ENCODE results near the gene PPP1R9A.

PPP1R9A gene

DNA sequence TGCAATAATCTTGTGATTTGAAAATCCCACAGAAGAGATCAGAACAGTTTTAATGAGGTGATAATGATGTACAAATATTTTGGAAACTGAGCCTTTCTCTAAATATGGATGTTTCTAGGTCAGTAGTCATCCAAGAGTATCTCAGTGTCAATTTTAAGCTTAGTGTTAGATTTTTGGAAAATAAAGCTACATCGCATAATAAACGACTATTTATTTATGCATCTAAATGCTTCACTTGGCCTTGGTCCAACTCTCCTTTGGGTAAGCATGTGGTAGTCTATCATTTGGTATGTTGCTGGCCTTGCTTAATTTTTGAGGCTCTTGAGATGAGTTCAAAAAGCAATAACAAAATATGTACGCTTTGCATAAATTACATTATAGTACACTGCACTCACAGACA, 5.4 kb upstream of the PPP1R9A start:
- TF ChIP-seq ZNF8 (CRISPR knock-in tag; IDR thresholded peaks at IDR 0.05) (no peak), ISL1 (CRISPR knock-in tag; IDR thresholded peaks at IDR 0.05) (no peak), ARNTL (CRISPR knock-in tag; IDR thresholded peaks at IDR 0.05; ENCODE audit: borderline replicate concordance, low read depth) (no peak)
- no peak for ATAC-seq

DNA sequence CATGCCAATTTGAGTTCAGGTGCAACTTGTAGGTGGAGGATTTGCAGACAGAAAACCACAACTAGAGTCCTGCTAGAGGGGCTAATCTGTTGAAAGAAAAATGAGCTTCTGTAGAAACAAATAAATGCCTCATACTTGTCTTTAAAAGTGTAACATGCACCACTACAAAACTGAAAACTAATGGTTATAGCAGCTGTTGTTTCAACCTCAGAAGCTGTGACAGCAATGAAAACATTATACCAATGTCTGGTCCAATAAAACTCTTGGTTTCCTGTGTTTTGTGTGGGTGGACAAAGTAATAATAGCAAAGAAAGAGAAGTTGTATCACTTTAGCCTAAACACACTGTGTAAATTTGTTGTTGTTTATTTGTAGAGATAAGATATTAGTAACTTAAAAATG, 3.4 kb upstream of the PPP1R9A start:
- TF ChIP-seq BACH2 (CRISPR knock-in tag; IDR thresholded peaks at IDR 0.05; ENCODE audit: borderline replicate concordance) = no peak
- no peak for TF ChIP-seq ZNF565 (CRISPR knock-in tag; conservative IDR thresholded peaks at IDR 0.05; ENCODE audit: low read depth)
- TF ChIP-seq CSDC2 (CRISPR knock-in tag; IDR thresholded peaks at IDR 0.05) = no peak
- TF ChIP-seq ESRRG (CRISPR knock-in tag; IDR thresholded peaks at IDR 0.05) = no peak
- TF ChIP-seq ZFP3 (CRISPR knock-in tag; IDR thresholded peaks at IDR 0.05) = no peak
- TF ChIP-seq ZC3H10 (CRISPR knock-in tag; IDR thresholded peaks at IDR 0.05) = no peak
- TF ChIP-seq TCF4 (CRISPR knock-in tag; IDR thresholded peaks at IDR 0.05; ENCODE audit: borderline replicate concordance) = no peak
- no peak for TF ChIP-seq SNAI2 (CRISPR knock-in tag; IDR thresholded peaks at IDR 0.05)
- TF ChIP-seq, protein P1, sequence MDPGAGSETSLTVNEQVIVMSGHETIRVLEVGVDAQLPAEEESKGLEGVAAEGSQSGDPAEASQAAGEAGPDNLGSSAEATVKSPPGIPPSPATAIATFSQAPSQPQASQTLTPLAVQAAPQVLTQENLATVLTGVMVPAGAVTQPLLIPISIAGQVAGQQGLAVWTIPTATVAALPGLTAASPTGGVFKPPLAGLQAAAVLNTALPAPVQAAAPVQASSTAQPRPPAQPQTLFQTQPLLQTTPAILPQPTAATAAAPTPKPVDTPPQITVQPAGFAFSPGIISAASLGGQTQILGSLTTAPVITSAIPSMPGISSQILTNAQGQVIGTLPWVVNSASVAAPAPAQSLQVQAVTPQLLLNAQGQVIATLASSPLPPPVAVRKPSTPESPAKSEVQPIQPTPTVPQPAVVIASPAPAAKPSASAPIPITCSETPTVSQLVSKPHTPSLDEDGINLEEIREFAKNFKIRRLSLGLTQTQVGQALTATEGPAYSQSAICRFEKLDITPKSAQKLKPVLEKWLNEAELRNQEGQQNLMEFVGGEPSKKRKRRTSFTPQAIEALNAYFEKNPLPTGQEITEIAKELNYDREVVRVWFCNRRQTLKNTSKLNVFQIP (CRISPR knock-in tag; IDR thresholded peaks at IDR 0.05; ENCODE audit: borderline replicate concordance, low read depth) = no peak
- no peak for TF ChIP-seq ZNF8 (CRISPR knock-in tag; IDR thresholded peaks at IDR 0.05)
- TF ChIP-seq PPARA (CRISPR knock-in tag; IDR thresholded peaks at IDR 0.05; ENCODE audit: borderline replicate concordance) = no peak
- no peak for TF ChIP-seq ISL1 (CRISPR knock-in tag; IDR thresholded peaks at IDR 0.05)
- no peak for TF ChIP-seq GLIS3 (CRISPR knock-in tag; IDR thresholded peaks at IDR 0.05)
- TF ChIP-seq, protein P2, sequence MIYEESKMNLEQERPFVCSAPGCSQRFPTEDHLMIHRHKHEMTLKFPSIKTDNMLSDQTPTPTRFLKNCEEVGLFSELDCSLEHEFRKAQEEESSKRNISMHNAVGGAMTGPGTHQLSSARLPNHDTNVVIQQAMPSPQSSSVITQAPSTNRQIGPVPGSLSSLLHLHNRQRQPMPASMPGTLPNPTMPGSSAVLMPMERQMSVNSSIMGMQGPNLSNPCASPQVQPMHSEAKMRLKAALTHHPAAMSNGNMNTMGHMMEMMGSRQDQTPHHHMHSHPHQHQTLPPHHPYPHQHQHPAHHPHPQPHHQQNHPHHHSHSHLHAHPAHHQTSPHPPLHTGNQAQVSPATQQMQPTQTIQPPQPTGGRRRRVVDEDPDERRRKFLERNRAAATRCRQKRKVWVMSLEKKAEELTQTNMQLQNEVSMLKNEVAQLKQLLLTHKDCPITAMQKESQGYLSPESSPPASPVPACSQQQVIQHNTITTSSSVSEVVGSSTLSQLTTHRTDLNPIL (CRISPR knock-in tag; IDR thresholded peaks at IDR 0.05; ENCODE audit: low read depth) = no peak
- no peak for TF ChIP-seq RARB (CRISPR knock-in tag; IDR thresholded peaks at IDR 0.05)
- TF ChIP-seq OSR1 (CRISPR knock-in tag; IDR thresholded peaks at IDR 0.05) = no peak
- TF ChIP-seq, protein P3, sequence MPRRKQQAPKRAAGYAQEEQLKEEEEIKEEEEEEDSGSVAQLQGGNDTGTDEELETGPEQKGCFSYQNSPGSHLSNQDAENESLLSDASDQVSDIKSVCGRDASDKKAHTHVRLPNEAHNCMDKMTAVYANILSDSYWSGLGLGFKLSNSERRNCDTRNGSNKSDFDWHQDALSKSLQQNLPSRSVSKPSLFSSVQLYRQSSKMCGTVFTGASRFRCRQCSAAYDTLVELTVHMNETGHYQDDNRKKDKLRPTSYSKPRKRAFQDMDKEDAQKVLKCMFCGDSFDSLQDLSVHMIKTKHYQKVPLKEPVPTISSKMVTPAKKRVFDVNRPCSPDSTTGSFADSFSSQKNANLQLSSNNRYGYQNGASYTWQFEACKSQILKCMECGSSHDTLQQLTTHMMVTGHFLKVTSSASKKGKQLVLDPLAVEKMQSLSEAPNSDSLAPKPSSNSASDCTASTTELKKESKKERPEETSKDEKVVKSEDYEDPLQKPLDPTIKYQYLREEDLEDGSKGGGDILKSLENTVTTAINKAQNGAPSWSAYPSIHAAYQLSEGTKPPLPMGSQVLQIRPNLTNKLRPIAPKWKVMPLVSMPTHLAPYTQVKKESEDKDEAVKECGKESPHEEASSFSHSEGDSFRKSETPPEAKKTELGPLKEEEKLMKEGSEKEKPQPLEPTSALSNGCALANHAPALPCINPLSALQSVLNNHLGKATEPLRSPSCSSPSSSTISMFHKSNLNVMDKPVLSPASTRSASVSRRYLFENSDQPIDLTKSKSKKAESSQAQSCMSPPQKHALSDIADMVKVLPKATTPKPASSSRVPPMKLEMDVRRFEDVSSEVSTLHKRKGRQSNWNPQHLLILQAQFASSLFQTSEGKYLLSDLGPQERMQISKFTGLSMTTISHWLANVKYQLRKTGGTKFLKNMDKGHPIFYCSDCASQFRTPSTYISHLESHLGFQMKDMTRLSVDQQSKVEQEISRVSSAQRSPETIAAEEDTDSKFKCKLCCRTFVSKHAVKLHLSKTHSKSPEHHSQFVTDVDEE (CRISPR knock-in tag; IDR thresholded peaks at IDR 0.05) = no peak
- TF ChIP-seq, protein P4, sequence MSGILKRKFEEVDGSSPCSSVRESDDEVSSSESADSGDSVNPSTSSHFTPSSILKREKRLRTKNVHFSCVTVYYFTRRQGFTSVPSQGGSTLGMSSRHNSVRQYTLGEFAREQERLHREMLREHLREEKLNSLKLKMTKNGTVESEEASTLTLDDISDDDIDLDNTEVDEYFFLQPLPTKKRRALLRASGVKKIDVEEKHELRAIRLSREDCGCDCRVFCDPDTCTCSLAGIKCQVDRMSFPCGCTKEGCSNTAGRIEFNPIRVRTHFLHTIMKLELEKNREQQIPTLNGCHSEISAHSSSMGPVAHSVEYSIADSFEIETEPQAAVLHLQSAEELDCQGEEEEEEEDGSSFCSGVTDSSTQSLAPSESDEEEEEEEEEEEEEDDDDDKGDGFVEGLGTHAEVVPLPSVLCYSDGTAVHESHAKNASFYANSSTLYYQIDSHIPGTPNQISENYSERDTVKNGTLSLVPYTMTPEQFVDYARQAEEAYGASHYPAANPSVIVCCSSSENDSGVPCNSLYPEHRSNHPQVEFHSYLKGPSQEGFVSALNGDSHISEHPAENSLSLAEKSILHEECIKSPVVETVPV (CRISPR knock-in tag; IDR thresholded peaks at IDR 0.05) = no peak
- TF ChIP-seq TOX (CRISPR knock-in tag; IDR thresholded peaks at IDR 0.05; ENCODE audit: borderline replicate concordance) = no peak
- ATAC-seq = no peak

DNA sequence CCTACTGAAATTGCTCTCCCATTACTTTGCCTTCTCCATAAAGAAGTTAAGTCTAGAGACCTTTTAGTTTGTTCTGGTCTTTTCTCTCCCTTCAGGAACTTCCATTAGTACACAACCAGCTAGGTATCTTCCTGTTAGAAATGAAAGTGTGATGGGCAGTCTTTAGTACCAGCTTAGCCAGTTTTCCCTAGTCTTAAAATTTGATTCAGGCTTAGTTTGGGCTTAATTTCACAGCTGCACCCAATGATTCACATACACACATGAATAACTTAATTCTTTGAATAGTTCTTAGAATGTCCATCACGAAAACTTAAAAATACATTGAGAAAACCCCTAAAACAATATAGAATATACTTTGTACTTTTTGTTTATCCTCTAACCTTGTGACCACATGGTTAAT, 2.4 kb upstream of the PPP1R9A start:
- ATAC-seq = no peak
- TF ChIP-seq RARB (CRISPR knock-in tag; IDR thresholded peaks at IDR 0.05) = no peak
- TF ChIP-seq, protein P2 (CRISPR knock-in tag; IDR thresholded peaks at IDR 0.05; ENCODE audit: low read depth) = no peak
- no peak for TF ChIP-seq CSDC2 (CRISPR knock-in tag; IDR thresholded peaks at IDR 0.05)
- TF ChIP-seq TOX (CRISPR knock-in tag; IDR thresholded peaks at IDR 0.05; ENCODE audit: borderline replicate concordance) = no peak
- TF ChIP-seq, protein P5, sequence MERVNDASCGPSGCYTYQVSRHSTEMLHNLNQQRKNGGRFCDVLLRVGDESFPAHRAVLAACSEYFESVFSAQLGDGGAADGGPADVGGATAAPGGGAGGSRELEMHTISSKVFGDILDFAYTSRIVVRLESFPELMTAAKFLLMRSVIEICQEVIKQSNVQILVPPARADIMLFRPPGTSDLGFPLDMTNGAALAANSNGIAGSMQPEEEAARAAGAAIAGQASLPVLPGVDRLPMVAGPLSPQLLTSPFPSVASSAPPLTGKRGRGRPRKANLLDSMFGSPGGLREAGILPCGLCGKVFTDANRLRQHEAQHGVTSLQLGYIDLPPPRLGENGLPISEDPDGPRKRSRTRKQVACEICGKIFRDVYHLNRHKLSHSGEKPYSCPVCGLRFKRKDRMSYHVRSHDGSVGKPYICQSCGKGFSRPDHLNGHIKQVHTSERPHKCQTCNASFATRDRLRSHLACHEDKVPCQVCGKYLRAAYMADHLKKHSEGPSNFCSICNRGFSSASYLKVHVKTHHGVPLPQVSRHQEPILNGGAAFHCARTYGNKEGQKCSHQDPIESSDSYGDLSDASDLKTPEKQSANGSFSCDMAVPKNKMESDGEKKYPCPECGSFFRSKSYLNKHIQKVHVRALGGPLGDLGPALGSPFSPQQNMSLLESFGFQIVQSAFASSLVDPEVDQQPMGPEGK (CRISPR knock-in tag; IDR thresholded peaks at IDR 0.05; ENCODE audit: borderline replicate concordance) = no peak
- TF ChIP-seq ZNF70 (CRISPR knock-in tag; IDR thresholded peaks at IDR 0.05) = no peak
- no peak for TF ChIP-seq ZNF8 (CRISPR knock-in tag; IDR thresholded peaks at IDR 0.05)
- no peak for TF ChIP-seq PPARA (CRISPR knock-in tag; IDR thresholded peaks at IDR 0.05; ENCODE audit: borderline replicate concordance)

Data from SK-N-SH treated with all-trans-retinoic acid at 6 μM for 48 hours (cell line).